Right lobe of liver (tissue), 6 donors: ENCODE results near the gene NUDT5. TPM values are rescaled to one million over a fixed set of nuclear protein-coding genes. Genes with fewer than 3 reads are reported as not detected.

ENCODE experiments used
- ATAC-seq, 4 donors: fragments of 200-7000 bp; cut with Tn5 transposase; one replicate each; pipeline ENCODE4 v1.9.1; 2020; ENCODE audit warnings: mild to moderate bottlenecking in 4 of 4, moderate library complexity in 4 of 4
- DNase-seq, 3 donors: peaks; one replicate each; pipeline ENCODE4 v3.0.0-alpha.2; 2020
- H3K27ac ChIP-seq, 3 donors: fragments of 200-600 bp; one replicate each; pipeline ENCODE4 v1.8.0; 2022
- H3K27me3 ChIP-seq, 2 donors: fragments of 200-600 bp; one replicate each; pipeline ENCODE4 v1.8.0; 2022
- H3K36me3 ChIP-seq, 4 donors: fragments of 200-600 bp; sonication (generic) in 1 of 4; one replicate each; pipeline versions ENCODE4 v1.5.1 to v1.8.0; 2017 to 2022; ENCODE audit warnings: control low read depth in 1 of 4
- H3K4me1 ChIP-seq, 4 donors: fragments of 200-600 bp; sonication (generic) in 1 of 4; one replicate each; pipeline versions ENCODE4 v1.5.1 to v1.8.0; 2017 to 2022; ENCODE audit warnings: control low read depth in 1 of 4
- H3K4me3 ChIP-seq, 3 donors: fragments of 200-600 bp; one replicate each; pipeline ENCODE4 v1.8.0; 2022
- H3K9me3 ChIP-seq, 4 donors: fragments of 200-600 bp; sonication (generic) in 1 of 4; one replicate each; pipeline versions ENCODE4 v1.5.1 to v1.8.0; 2017 to 2022; ENCODE audit warnings: control low read depth in 1 of 4
- POLR2A ChIP-seq: fragments of 450-650 bp; IDR thresholded peaks from one replicate; pipeline ENCODE4 v1.6.1; 2017; ENCODE audit warnings: antibody characterized with exemption, mild to moderate bottlenecking
- WGBS: methylation state at CpG from one replicate; pipeline ENCODE4 v1.1.6; 2018; ENCODE audit warnings: low coverage, low lambda C conversion rate; ENCODE audit not compliant: insufficient coverage; ENCODE audit errors: missing lambda C conversion rate; 5-methylcytosine and 5-hydroxymethylcytosine counted together
- intact Hi-C, 2 donors: fragments of 100-400 bp; cut with DNase I; formaldehyde crosslinking; loops; one replicate each; pipeline versions ENCODE4 v1.11.2 to v1.14.1; 2022
- total RNA-seq, 6 experiments: library from RNA; depleted of rRNA in 2 of 6; stranded (reverse); fragments of >200 nt in 2 of 6; fragmentation: NEBNext Ultra II Directional in 3 of 6; extraction: Animal tissue kit (Norgen Biotek cat#: 25700) in 3 of 6; gene quantifications; one replicate each; pipeline versions ENCODE4 v1.1.0 to v1.2.4, GENCODE V29; 2016 to 2023
- TF ChIP-seq, protein P1 (sequence below), 4 donors: fragments of 200-600 bp in 3 of 4; fragments of 450-650 bp in 1 of 4; IDR thresholded peaks; one replicate each; pipeline versions ENCODE4 v1.5.1 to v1.8.0; 2016 to 2022; ENCODE audit warnings: antibody characterized with exemption in 4 of 4, mild to moderate bottlenecking in 2 of 4
- donor health status: DM: no; HTN: yes; CAD: no.
- donor health status: DM: no; HTN: no; CAD: no.
- donor health status: DM: no; HTN: no; CAD: no.
- donor health status: DM: no; HTN: yes; CAD: no.
- donor health status: DM: no; HTN: yes; CAD: no.

Gene NUDT5
- total RNA-seq, 6 experiments from 2014 or later = 48.6 to 64.3 (median 55.8) TPM

DNA sequence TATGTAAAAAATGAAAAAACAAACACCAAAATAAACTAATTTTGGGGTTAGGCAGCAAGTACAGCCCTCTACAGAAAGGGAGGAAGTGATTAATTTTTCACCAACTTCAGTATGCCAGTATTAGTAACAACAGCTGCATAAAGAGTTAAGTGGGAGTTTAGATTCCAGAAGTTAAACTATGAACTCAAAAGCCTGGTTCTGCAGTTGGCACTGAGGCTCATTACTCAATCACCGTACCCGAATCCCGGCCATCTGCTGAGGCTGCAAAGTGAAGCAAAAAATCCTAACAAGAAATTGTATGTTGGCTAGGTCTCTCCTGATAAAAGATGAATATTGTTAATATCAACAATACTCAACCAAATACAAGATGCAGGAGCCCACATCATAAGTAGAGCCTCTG is 4.0 kb downstream of the NUDT5 start:
- H3K9me3 ChIP-seq = no peaks in the 10 kb centered on the region
- peak in 2 of 3 donors; percentile 34 to 79 for DNase-seq
- H3K27ac ChIP-seq = peak overlapping the region; percentile 45 to 91 (median 77)
- H3K4me3 ChIP-seq = peak overlapping the region in 2 of 3 donors; percentile 2 to 74
- 10% methylated on average over 3 of the region's 3 CpGs for WGBS
- TF ChIP-seq, protein P1, sequence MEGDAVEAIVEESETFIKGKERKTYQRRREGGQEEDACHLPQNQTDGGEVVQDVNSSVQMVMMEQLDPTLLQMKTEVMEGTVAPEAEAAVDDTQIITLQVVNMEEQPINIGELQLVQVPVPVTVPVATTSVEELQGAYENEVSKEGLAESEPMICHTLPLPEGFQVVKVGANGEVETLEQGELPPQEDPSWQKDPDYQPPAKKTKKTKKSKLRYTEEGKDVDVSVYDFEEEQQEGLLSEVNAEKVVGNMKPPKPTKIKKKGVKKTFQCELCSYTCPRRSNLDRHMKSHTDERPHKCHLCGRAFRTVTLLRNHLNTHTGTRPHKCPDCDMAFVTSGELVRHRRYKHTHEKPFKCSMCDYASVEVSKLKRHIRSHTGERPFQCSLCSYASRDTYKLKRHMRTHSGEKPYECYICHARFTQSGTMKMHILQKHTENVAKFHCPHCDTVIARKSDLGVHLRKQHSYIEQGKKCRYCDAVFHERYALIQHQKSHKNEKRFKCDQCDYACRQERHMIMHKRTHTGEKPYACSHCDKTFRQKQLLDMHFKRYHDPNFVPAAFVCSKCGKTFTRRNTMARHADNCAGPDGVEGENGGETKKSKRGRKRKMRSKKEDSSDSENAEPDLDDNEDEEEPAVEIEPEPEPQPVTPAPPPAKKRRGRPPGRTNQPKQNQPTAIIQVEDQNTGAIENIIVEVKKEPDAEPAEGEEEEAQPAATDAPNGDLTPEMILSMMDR (IDR thresholded peaks at IDR 0.05) = no peak
- TF ChIP-seq POLR2A = no peak
- intact Hi-C loops = no loop called here
- H3K27me3 ChIP-seq = no peaks in the 10 kb centered on the region
- ATAC-seq = peak; percentile 29 to 54 (median 37)
- no peaks in the 10 kb centered on the region for H3K36me3 ChIP-seq
- H3K4me1 ChIP-seq = peaks cover 0 to 34% (median 11%) of the 10 kb centered on the region in 4 donors

DNA sequence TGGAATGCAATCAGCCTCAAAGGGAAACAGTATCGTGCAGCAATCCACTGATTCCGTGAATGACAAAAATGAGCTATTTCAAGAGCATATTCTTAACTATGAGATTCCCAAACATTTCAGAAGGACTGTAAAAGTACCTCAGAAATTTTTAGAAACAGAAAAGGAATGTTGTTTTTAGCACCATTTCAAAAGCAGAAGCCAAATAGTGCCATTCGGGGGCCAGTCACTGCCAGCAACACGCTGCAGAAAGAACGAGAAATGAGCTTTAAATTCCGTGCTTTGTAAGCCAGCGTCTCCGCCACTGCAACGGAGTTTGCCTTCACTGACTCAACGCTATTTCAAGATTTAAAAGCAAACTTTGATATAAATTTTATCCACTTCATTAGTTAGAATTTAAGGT is 6.3 kb downstream of the NUDT5 start:
- Histone ChIP-seq H3K27me3 (no peaks in the 10 kb centered on the region), H3K4me3 (no peak overlapping the region), H3K36me3 (peaks cover 0 to 13% (median 1%) of the 10 kb centered on the region in 4 donors), H3K27ac (no peak overlapping the region), H3K9me3 (no peaks in the 10 kb centered on the region), H3K4me1 (peaks cover 0 to 36% (median 12%) of the 10 kb centered on the region in 4 donors)
- TF ChIP-seq, protein P1 (IDR thresholded peaks at IDR 0.05) = no peak
- TF ChIP-seq POLR2A = no peak
- ATAC-seq = no peak
- WGBS = 92% methylated on average over 10 of the region's 10 CpGs
- no peak for DNase-seq
- intact Hi-C loops = no loop called here

DNA sequence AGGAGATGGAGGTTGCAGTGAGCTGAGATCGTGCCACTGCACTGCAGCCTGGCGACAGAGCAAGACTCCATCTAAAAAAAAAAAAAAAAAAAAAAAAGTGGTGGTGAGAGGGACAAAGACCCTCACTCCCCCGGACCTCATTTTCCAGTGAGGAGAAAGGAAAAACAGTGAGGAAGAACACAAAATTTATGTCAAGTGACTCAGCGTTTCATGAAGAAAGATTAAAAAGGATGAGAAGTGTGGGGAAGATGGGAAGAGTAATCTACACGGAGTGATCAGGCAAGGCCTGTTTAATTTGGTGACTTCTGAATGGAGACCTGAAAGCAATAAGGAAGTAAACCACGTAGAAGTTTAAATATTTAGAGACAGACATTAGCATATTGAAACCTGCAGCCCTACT is 7.0 kb downstream of the NUDT5 start:
- Histone ChIP-seq H3K9me3 (no peaks in the 10 kb centered on the region), H3K36me3 (peaks cover 0 to 13% (median 1%) of the 10 kb centered on the region in 4 donors), H3K27ac (no peak overlapping the region), H3K4me3 (no peak overlapping the region), H3K4me1 (peaks cover 0 to 30% (median 9%) of the 10 kb centered on the region in 4 donors), H3K27me3 (no peaks in the 10 kb centered on the region)
- TF ChIP-seq, protein P1 (IDR thresholded peaks at IDR 0.05) = no peak
- TF ChIP-seq POLR2A = no peak
- no peak for ATAC-seq
- intact Hi-C loops = no loop called here
- WGBS = 83% methylated on average over 6 of the region's 6 CpGs
- DNase-seq = no peak

- Histone ChIP-seq H3K9me3 (no peaks in the 10 kb centered on the region), H3K27me3 (no peaks in the 10 kb centered on the region), H3K4me1 (peaks cover 0 to 18% (median 7%) of the 10 kb centered on the region in 4 donors), H3K36me3 (peaks cover 0 to 21% (median 1%) of the 10 kb centered on the region in 4 donors), H3K27ac (no peak overlapping the region), H3K4me3 (no peak overlapping the region)
- intact Hi-C loops = no loop called here
- ATAC-seq = no peak
- WGBS = 78% methylated on average over 5 of the region's 5 CpGs
- DNase-seq = no peak
- TF ChIP-seq POLR2A = no peak
- TF ChIP-seq, protein P1 (IDR thresholded peaks at IDR 0.05) = no peak
Measured at GRCh38 chr10:12187321-12187905, 8.3 kb downstream of the NUDT5 start.
